OCI-LY3 (cell line): ENCODE data around the gene PPY.
"Not testable (repeated sequence)": the region's sequence is repeated elsewhere in the genome, so short reads cannot be mapped to it uniquely, and the experiment has no call there.

Source experiments
- H2AFZ ChIP-seq: fragments of 200-600, 300-600 bp; shearing (Covaris generic); 2 replicates; pipeline ENCODE4 v1.6.0; 2014; ENCODE audit warnings: antibody characterized with exemption, low read depth, low read length
- H3K27ac ChIP-seq: fragments of 200-600, 300-600 bp; sonication (generic); 2 replicates; pipeline ENCODE4 v1.5.1; 2014; ENCODE audit warnings: mild to moderate bottlenecking, low read length, moderate library complexity, mixed read lengths
- H3K27me3 ChIP-seq: fragments of 200-600, 300-600 bp; sonication (generic); 2 replicates; pipeline ENCODE4 v1.6.1; 2014; ENCODE audit warnings: low read depth, low read length, mixed read lengths
- H3K36me3 ChIP-seq: fragments of 200-600, 300-600 bp; sonication (generic); replicated peaks from 2 replicates; pipeline ENCODE3; 2014; ENCODE audit warnings: low read depth, low read length, mixed read lengths
- H3K4me1 ChIP-seq: fragments of 300-600, 200-600 bp; sonication (generic); 2 replicates; pipeline ENCODE4 v1.6.1; 2014; ENCODE audit warnings: low read length, mixed read lengths
- H3K4me2 ChIP-seq: fragments of 200-600, 300-600 bp; sonication (generic); 2 replicates; pipeline ENCODE4 v1.6.1; 2014; ENCODE audit warnings: low read length, mixed read lengths
- H3K4me3 ChIP-seq: fragments of 300-600, 200-600 bp; sonication (generic); 2 replicates; pipeline ENCODE4 v1.5.1; 2014; ENCODE audit warnings: antibody characterized with exemption, mild to moderate bottlenecking, low read length, moderate library complexity
- H3K79me2 ChIP-seq: fragments of 300-600, 200-600 bp; shearing (Covaris generic); 2 replicates; pipeline ENCODE4 v1.6.1; 2014; ENCODE audit warnings: mild to moderate bottlenecking, low read length, mixed read lengths
- H3K9ac ChIP-seq: fragments of 300-600, 200-600 bp; shearing (Covaris generic); 2 replicates; pipeline ENCODE4 v1.6.0; 2014; ENCODE audit warnings: mild to moderate bottlenecking, low read length, moderate library complexity
- H3K9me3 ChIP-seq: fragments of 200-600, 300-600 bp; shearing (Covaris generic); 2 replicates; pipeline ENCODE4 v1.6.1; 2014; ENCODE audit warnings: low read length, mixed read lengths; ENCODE audit not compliant: insufficient read depth
- H4K20me1 ChIP-seq: fragments of 200-600, 300-600 bp; sonication (generic); 2 replicates; pipeline ENCODE4 v1.6.1; 2016; ENCODE audit warnings: low read length, mixed read lengths; ENCODE audit not compliant: insufficient read depth
- CTCF ChIP-seq: fragments of 200-600, 300-600 bp; sonication (generic); IDR thresholded peaks from 2 replicates; pipeline ENCODE4 v1.5.1; 2014; ENCODE audit warnings: antibody characterized with exemption, low read length, low read depth
- EZH2phosphoT487 ChIP-seq: fragments of 200-600 bp; shearing (Covaris generic); IDR thresholded peaks from 2 replicates; pipeline ENCODE4 v1.6.1; 2018; ENCODE audit warnings: antibody characterized with exemption, mixed run types, low read depth

The PPY gene

GRCh38 chr17:43931062-43931571 is 11.2 kb downstream of the PPY start:
- Histone ChIP-seq H3K4me3 (no peak overlapping the region), H4K20me1 (no peaks in the 10 kb centered on the region), H2AFZ (no peak overlapping the region), H3K4me1 (no peaks in the 10 kb centered on the region), H3K36me3 (no peaks in the 10 kb centered on the region), H3K27me3 (no peaks in the 10 kb centered on the region), H3K9me3 (no peaks in the 10 kb centered on the region), H3K79me2 (no peaks in the 10 kb centered on the region), H3K9ac (no peak overlapping the region), H3K27ac (no peak overlapping the region), H3K4me2 (no peak overlapping the region)
- TF ChIP-seq EZH2phosphoT487 (no peak), CTCF (no peak)

- H3K4me2 ChIP-seq = no peak overlapping the region
- no peak overlapping the region for H3K9ac ChIP-seq
- no peaks in the 10 kb centered on the region for H3K79me2 ChIP-seq
- TF ChIP-seq CTCF = no peak
- no peak for TF ChIP-seq EZH2phosphoT487
- no peak overlapping the region for H2AFZ ChIP-seq
- no peaks in the 10 kb centered on the region for H3K36me3 ChIP-seq
- H3K4me3 ChIP-seq = no peak overlapping the region
- H4K20me1 ChIP-seq = no peaks in the 10 kb centered on the region
- no peak overlapping the region for H3K27ac ChIP-seq
- H3K27me3 ChIP-seq = no peaks in the 10 kb centered on the region
- H3K4me1 ChIP-seq = peaks cover 11% of the 10 kb centered on the region
- no peaks in the 10 kb centered on the region for H3K9me3 ChIP-seq
These were observed 13.7 kb downstream of the PPY start for GRCh38 chr17:43928609-43929008.

- H3K9ac ChIP-seq, H3K27me3 ChIP-seq, H3K4me2 ChIP-seq, H3K79me2 ChIP-seq, H3K4me3 ChIP-seq, H3K27ac ChIP-seq, H4K20me1 ChIP-seq, H2AFZ ChIP-seq, H3K36me3 ChIP-seq, H3K9me3 ChIP-seq: not testable (repeated sequence)
- peaks cover 11% of the 10 kb centered on the region for H3K4me1 ChIP-seq
These were observed 14.3 kb downstream of the PPY start for GRCh38 chr17:43927929-43928328.

GRCh38 chr17:43927060-43927864 is 15.0 kb downstream of the PPY start:
- TF ChIP-seq CTCF (no peak), EZH2phosphoT487 (no peak)
- Histone ChIP-seq H3K79me2 (no peaks in the 10 kb centered on the region), H3K4me2 (no peak overlapping the region), H3K36me3 (no peaks in the 10 kb centered on the region), H3K4me1 (peaks cover 11% of the 10 kb centered on the region), H3K27ac (no peak overlapping the region), H4K20me1 (no peaks in the 10 kb centered on the region), H3K4me3 (no peak overlapping the region), H3K9ac (no peak overlapping the region), H2AFZ (no peak overlapping the region), H3K27me3 (no peaks in the 10 kb centered on the region), H3K9me3 (no peaks in the 10 kb centered on the region)
